Glomerular visceral epithelial cell (primary cell): ENCODE results near the gene USP8.
"Not testable (repeated sequence)": the region's sequence is repeated elsewhere in the genome, so short reads cannot be mapped to it uniquely, and the experiment has no call there.

Source experiments
- DNase-seq: peaks from one replicate; pipeline ENCODE4 v3.0.0-alpha.2; 2016; ENCODE audit errors: extremely low spot score

USP8 gene

GRCh38 chr15:50440932-50441331 lies 16.7 kb downstream of the USP8 start:
- DNase-seq: no peak

- DNase-seq: no peak
Measured at GRCh38 chr15:50452927-50453326, 28.7 kb downstream of the USP8 start.

GRCh38 chr15:50458348-50459112 lies 34.3 kb downstream of the USP8 start:
- no peak for DNase-seq

GRCh38 chr15:50463423-50464358 lies 39.5 kb downstream of the USP8 start:
- DNase-seq: no peak

GRCh38 chr15:50471072-50471471 lies 46.9 kb downstream of the USP8 start:
- DNase-seq: no peak

GRCh38 chr15:50476143-50476542 lies 51.9 kb downstream of the USP8 start:
- no peak for DNase-seq

GRCh38 chr15:50484781-50485180 lies 60.6 kb downstream of the USP8 start:
- no peak for DNase-seq

- no peak for DNase-seq
Measured at GRCh38 chr15:50485389-50485788, 61.2 kb downstream of the USP8 start.

GRCh38 chr15:50487287-50487686 lies 63.1 kb downstream of the USP8 start:
- no peak for DNase-seq

GRCh38 chr15:50493625-50494024 lies 69.4 kb downstream of the USP8 start:
- DNase-seq: no peak

- not testable (repeated sequence) for DNase-seq
Measured at GRCh38 chr15:50494547-50494946, 70.3 kb downstream of the USP8 start.

GRCh38 chr15:50496692-50497091 lies 72.5 kb downstream of the USP8 start:
- DNase-seq: no peak

- DNase-seq: no peak
Measured at GRCh38 chr15:50500352-50500751, 76.1 kb downstream of the USP8 start.

- DNase-seq: no peak
Measured at GRCh38 chr15:50501815-50502214, 77.6 kb downstream of the USP8 start.

GRCh38 chr15:50503144-50503543 lies 78.9 kb downstream of the USP8 start:
- no peak for DNase-seq

- DNase-seq: not testable (repeated sequence)
Measured at GRCh38 chr15:50505656-50506055, 81.5 kb downstream of the USP8 start.

GRCh38 chr15:50506121-50506520 lies 81.9 kb downstream of the USP8 start:
- no peak for DNase-seq

GRCh38 chr15:50513001-50513400 lies 88.8 kb downstream of the USP8 start:
- no peak for DNase-seq

GRCh38 chr15:50519740-50520425 lies 95.7 kb downstream of the USP8 start:
- DNase-seq: no peak

- no peak for DNase-seq
Measured at GRCh38 chr15:50523851-50524251, 99.6 kb downstream of the USP8 start.

- DNase-seq: no peak
Measured at GRCh38 chr15:50531163-50531562, 107.0 kb downstream of the USP8 start.

- DNase-seq: no peak
Measured at GRCh38 chr15:50531766-50532165, 107.6 kb downstream of the USP8 start.
